H1 (cell line): ENCODE measurements around the gene CAPN11. TPM values are rescaled to one million over a fixed set of nuclear protein-coding genes. Genes with fewer than 3 reads are reported as not detected.

ENCODE experiments used
- CTCF ChIA-PET: fragments of 300-600 bp; sonication (Branson Sonifier 250); formaldehyde crosslinking; loops from one replicate; lab custom pipeline; 2021; ENCODE audit not compliant: partially characterized antibody; lab: Charles Lee
- POLR2A ChIA-PET: fragments of 300-600 bp; sonication (Branson Sonifier 250); formaldehyde crosslinking; loops from one replicate; lab custom pipeline; 2021; ENCODE audit warnings: inconsistent platforms; ENCODE audit not compliant: partially characterized antibody; lab: Charles Lee
- DNase-seq, 2 experiments: peaks; one replicate each; pipeline versions ENCODE4 v3.0.0 to v3.0.0-alpha.2; 2010 to 2022; ENCODE audit warnings: low spot score in 2 of 2, low read depth in 1 of 2, mixed read lengths in 1 of 2
- FAIRE-seq: peaks from 2 replicates; lab custom pipeline; 2011; peaks lifted over from hg19 to GRCh38; lab: Jason Lieb, UNC
- H2AFZ ChIP-seq: 2 replicates; pipeline ENCODE4 v1.8.1; 2012; ENCODE audit warnings: low read length, inconsistent platforms
- H2AK5ac ChIP-seq: 2 replicates; pipeline ENCODE4 v1.6.1; 2013; ENCODE audit warnings: low read depth, low read length
- H2BK120ac ChIP-seq: replicated peaks from 2 replicates; pipeline ENCODE3; 2013; ENCODE audit warnings: low read depth, low read length, inconsistent platforms
- H2BK12ac ChIP-seq: 2 replicates; pipeline ENCODE4 v1.6.1; 2013; ENCODE audit warnings: low read depth, low read length
- H2BK15ac ChIP-seq: 2 replicates; pipeline ENCODE4 v1.6.1; 2013; ENCODE audit warnings: low read length
- H2BK20ac ChIP-seq: 2 replicates; pipeline ENCODE4 v1.6.1; 2013; ENCODE audit warnings: low read length
- H2BK5ac ChIP-seq: 2 replicates; pipeline ENCODE4 v1.6.1; 2013; ENCODE audit warnings: low read depth, low read length
- H3K14ac ChIP-seq: 2 replicates; pipeline ENCODE4 v1.6.1; 2013; ENCODE audit warnings: inconsistent platforms; ENCODE audit not compliant: insufficient read length
- H3K18ac ChIP-seq: 2 replicates; pipeline ENCODE4 v1.6.1; 2013; ENCODE audit warnings: low read length; ENCODE audit errors: extremely low read depth
- H3K23ac ChIP-seq: 2 replicates; pipeline ENCODE4 v1.6.1; 2013; ENCODE audit warnings: inconsistent platforms; ENCODE audit not compliant: insufficient read length
- H3K23me2 ChIP-seq: 2 replicates; pipeline ENCODE4 v1.6.1; 2013; ENCODE audit warnings: low read depth, low read length
- H3K27ac ChIP-seq: 2 replicates; pipeline ENCODE4 v1.6.1; 2011; ENCODE audit warnings: low read depth, low read length, inconsistent platforms
- H3K27me3 ChIP-seq, 4 experiments: replicated peaks in 1 of 4; 1 replicate in 1 of 4; 2 replicates in 3 of 4; pipeline versions ENCODE4 v1.6.1 to v1.8.1; 2011 to 2013; ENCODE audit warnings: low read length in 3 of 4, mild to moderate bottlenecking in 3 of 4, inconsistent platforms in 2 of 4, mixed read lengths in 2 of 4, moderate library complexity in 1 of 4; ENCODE audit not compliant: control insufficient read depth in 3 of 4, insufficient read depth in 3 of 4; ENCODE audit errors: extremely low read depth in 1 of 4
- H3K36me3 ChIP-seq, 4 experiments: 2 replicates each; pipeline versions ENCODE4 v1.6.1 to v1.8.1; 2011 to 2013; ENCODE audit warnings: mild to moderate bottlenecking in 4 of 4, low read length in 3 of 4, moderate library complexity in 2 of 4, control low read depth in 1 of 4, inconsistent platforms in 1 of 4; ENCODE audit not compliant: insufficient read depth in 4 of 4, control insufficient read depth in 2 of 4
- H3K4ac ChIP-seq: replicated peaks from 2 replicates; pipeline ENCODE3; 2013; ENCODE audit warnings: low read length, low read depth, mixed read lengths, inconsistent platforms; ENCODE audit not compliant: insufficient read length
- H3K4me1 ChIP-seq, 4 experiments: replicated peaks in 1 of 4; 1 replicate in 1 of 4; 2 replicates in 3 of 4; pipeline versions ENCODE4 v1.6.1 to v1.8.1; 2011 to 2013; ENCODE audit warnings: low read length in 3 of 4, inconsistent platforms in 2 of 4, mixed read lengths in 1 of 4; ENCODE audit not compliant: insufficient read depth in 4 of 4, control insufficient read depth in 3 of 4
- H3K4me2 ChIP-seq, 2 experiments: 2 replicates each; pipeline versions ENCODE4 v1.6.1 to v1.8.1; 2011 to 2013; ENCODE audit warnings: low read depth in 2 of 2, low read length in 2 of 2, control low read depth in 1 of 2, inconsistent platforms in 1 of 2, mild to moderate bottlenecking in 1 of 2; ENCODE audit not compliant: insufficient read depth in 1 of 2
- H3K4me3 ChIP-seq, 4 experiments: fragments of 200-600, 300-600 bp in 1 of 4; sonication (generic), shearing (Covaris generic), sonication (Bioruptor Twin) in 1 of 4; 2 replicates each; pipeline versions ENCODE4 v1.5.1 to v1.8.1; 2011 to 2016; ENCODE audit warnings: low read length in 4 of 4, low read depth in 3 of 4, control low read depth in 2 of 4, inconsistent platforms in 2 of 4, mild to moderate bottlenecking in 2 of 4, mixed read lengths in 1 of 4, moderate library complexity in 1 of 4; ENCODE audit not compliant: insufficient read depth in 2 of 4; ENCODE audit errors: extremely low read depth in 1 of 4
- H3K56ac ChIP-seq: replicated peaks from 2 replicates; pipeline ENCODE3; 2013; ENCODE audit warnings: low read depth, mild to moderate bottlenecking, mixed read lengths, low read length, inconsistent platforms; ENCODE audit not compliant: insufficient read length
- H3K79me1 ChIP-seq: 2 replicates; pipeline ENCODE4 v1.6.1; 2013; ENCODE audit warnings: low read depth, low read length, control low read depth
- H3K79me2 ChIP-seq, 2 experiments: 2 replicates each; pipeline versions ENCODE4 v1.6.1 to v1.8.1; 2012 to 2013; ENCODE audit warnings: low read length in 2 of 2, mild to moderate bottlenecking in 2 of 2, inconsistent platforms in 1 of 2; ENCODE audit not compliant: insufficient read depth in 2 of 2, control insufficient read depth in 1 of 2
- H3K9ac ChIP-seq, 4 experiments: replicated peaks in 1 of 4; 1 replicate in 1 of 4; 2 replicates in 3 of 4; pipeline versions ENCODE4 v1.6.1 to v1.8.1; 2011 to 2013; ENCODE audit warnings: low read depth in 3 of 4, low read length in 3 of 4, control low read depth in 2 of 4, mild to moderate bottlenecking in 2 of 4, moderate library complexity in 2 of 4, inconsistent platforms in 1 of 4; ENCODE audit errors: extremely low read depth in 1 of 4
- H3K9me3 ChIP-seq, 2 experiments: 2 replicates each; pipeline versions ENCODE4 v1.6.1 to v1.8.1; 2012 to 2013; ENCODE audit warnings: mild to moderate bottlenecking in 2 of 2, moderate library complexity in 2 of 2, control low read depth in 1 of 2, inconsistent platforms in 1 of 2, low read depth in 1 of 2, low read length in 1 of 2, mixed read lengths in 1 of 2; ENCODE audit not compliant: insufficient read depth in 2 of 2
- H4K20me1 ChIP-seq, 2 experiments: replicated peaks in 1 of 2; 2 replicates each; pipeline versions ENCODE3 to v1.8.1; 2011 to 2013; ENCODE audit warnings: inconsistent platforms in 2 of 2, low read length in 2 of 2, mild to moderate bottlenecking in 1 of 2; ENCODE audit not compliant: insufficient read depth in 2 of 2, control insufficient read depth in 1 of 2
- H4K5ac ChIP-seq: 2 replicates; pipeline ENCODE4 v1.6.1; 2013; ENCODE audit warnings: low read length, low read depth, mixed read lengths, inconsistent platforms; ENCODE audit not compliant: insufficient read length
- H4K8ac ChIP-seq: 2 replicates; pipeline ENCODE4 v1.8.0; 2013; ENCODE audit warnings: mild to moderate bottlenecking, moderate library complexity, low read length, inconsistent platforms; ENCODE audit not compliant: insufficient read depth; ENCODE audit errors: extremely low read depth
- H4K91ac ChIP-seq: replicated peaks from 2 replicates; pipeline ENCODE3; 2013; ENCODE audit warnings: low read length, mixed read lengths, inconsistent platforms; ENCODE audit not compliant: insufficient read length
- SIN3A ChIP-seq, 2 experiments: IDR thresholded peaks in 1 of 2; conservative IDR thresholded peaks in 1 of 2; 2 replicates each; pipeline ENCODE4 v1.6.1; 2011 to 2012; ENCODE audit warnings: low read length in 2 of 2, improper control_type of control experiment in 1 of 2, low read depth in 1 of 2, mild to moderate bottlenecking in 1 of 2
- WGBS, 2 experiments: shearing (Covaris generic) in 1 of 2; methylation state at CpG; one replicate each; pipeline versions ENCODE4 v1.1.6 to v1.1.7; 2013 to 2015; ENCODE audit warnings: low lambda C conversion rate in 2 of 2, mixed read lengths in 2 of 2, inconsistent platforms in 1 of 2, low coverage in 1 of 2, missing lambda C conversion rate in 1 of 2; ENCODE audit not compliant: insufficient replicate concordance in 2 of 2, insufficient coverage in 1 of 2, insufficient read length in 1 of 2; ENCODE audit errors: extremely low coverage in 1 of 2, missing lambda C conversion rate in 1 of 2; 5-methylcytosine and 5-hydroxymethylcytosine counted together
- polyA plus RNA-seq, 7 experiments: library from polyadenylated mRNA; depleted of rRNA in 3 of 7; stranded (reverse) in 5 of 7; unstranded in 2 of 7; fragments of >200 nt in 5 of 7; fragments of 200-250 nt in 2 of 7; gene quantifications; 1 replicate in 5 of 7; 2 replicates in 1 of 7; 4 replicates in 1 of 7; pipeline versions ENCODE4 v1.2.1 to v1.2.3, GENCODE V29; 2011 to 2013; ENCODE audit warnings: missing spikeins in 2 of 7, mixed read lengths in 2 of 7
- total RNA-seq: library from RNA; stranded (reverse); fragmentation: NEBNext Ultra II Directional; extraction: Animal tissue kit (Norgen Biotek cat#: 25700); gene quantifications from 2 replicates; pipeline ENCODE4 v1.2.1, GENCODE V29; 2021

Gene CAPN11
- total and polyA plus RNA-seq, 2 of the 8 experiments (the other 6 are each of a cell fraction or from before 2014, with no cell fraction given): 0.95 to 0.97 TPM

DNA sequence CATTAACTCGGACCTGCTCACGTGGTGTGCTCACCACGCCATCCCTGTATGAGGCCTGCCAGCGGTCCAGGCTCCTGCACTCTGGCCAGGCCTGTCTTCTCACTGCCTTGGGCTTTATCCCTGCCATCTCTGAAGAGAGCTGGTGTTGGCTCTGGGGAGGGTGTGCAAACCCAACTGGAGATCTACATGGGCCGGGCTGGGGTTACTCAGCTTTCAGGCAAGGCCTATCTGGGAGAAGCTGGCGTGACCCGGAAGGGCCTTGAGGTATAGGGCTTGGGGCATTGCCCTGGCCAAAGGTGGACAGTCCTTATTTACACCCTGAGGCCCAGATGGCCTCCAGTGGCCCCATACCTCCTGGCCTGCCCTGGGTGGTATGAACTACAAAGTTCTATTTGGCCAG is 69.8 kb downstream of the CAPN11 start:
- no peak overlapping the region for H2BK15ac ChIP-seq
- no peak overlapping the region; a peak in 1 of 7 replicates for H3K9ac ChIP-seq
- H2AK5ac ChIP-seq: no peak overlapping the region
- peaks cover 26 to 52% (median 44%) of the 10 kb centered on the region in 4 experiments for H3K36me3 ChIP-seq
- H3K23ac ChIP-seq: no peak overlapping the region
- ChIA-PET CTCF (interaction anchor here (1.3 to 19.4 kb wide), 9 partner anchors 8 to 132 kb away, joined by 3 to 287 read pairs (median 8); partner anchors contain the start of gene SLC35B2), POLR2A (interaction anchor here (0.6 to 21.0 kb wide), 10 partner anchors 7 to 1059 kb away, joined by 3 to 477 read pairs (median 5); partner anchors contain the start of genes HSP90AB1 and SLC35B2)
- H4K8ac ChIP-seq: no peak overlapping the region
- no peaks in the 10 kb centered on the region for H3K9me3 ChIP-seq
- H3K18ac ChIP-seq: no peak overlapping the region
- H3K4me3 ChIP-seq: no peak overlapping the region
- no peak overlapping the region for H3K27ac ChIP-seq
- no peak overlapping the region for H3K4me2 ChIP-seq
- H4K91ac ChIP-seq: no peak overlapping the region
- H2AFZ ChIP-seq: no peak overlapping the region
- H3K27me3 ChIP-seq: no peaks in the 10 kb centered on the region
- H2BK20ac ChIP-seq: no peak overlapping the region
- H2BK12ac ChIP-seq: no peak overlapping the region
- no peak overlapping the region for H3K4ac ChIP-seq
- peaks cover 29% of the 10 kb centered on the region for H3K79me1 ChIP-seq
- DNase-seq (no peak), FAIRE-seq (no peak)
- peaks cover 10 to 48% of the 10 kb centered on the region in 2 experiments; a peak in 3 of 4 replicates for H3K79me2 ChIP-seq
- H2BK120ac ChIP-seq: no peak overlapping the region
- WGBS, 2 experiments: 90% methylated on average over 7 of the region's 7 CpGs; no CpG with 5 or more reads in 1 of the 2 experiments
- peaks cover 9 to 26% (median 21%) of the 10 kb centered on the region in 4 experiments for H3K4me1 ChIP-seq
- no peak overlapping the region for H4K5ac ChIP-seq
- H2BK5ac ChIP-seq: no peak overlapping the region
- peaks cover 10% of the 10 kb centered on the region for H3K23me2 ChIP-seq
- H3K56ac ChIP-seq: no peak overlapping the region
- peaks cover 32 to 45% of the 10 kb centered on the region in 2 experiments for H4K20me1 ChIP-seq
- H3K14ac ChIP-seq: no peak overlapping the region
- no peak for TF ChIP-seq SIN3A (conservative IDR thresholded peaks at IDR 0.05 in 1 of 2, IDR thresholded peaks at IDR 0.05 in 1 of 2; ENCODE audit: low read depth in 1 of 2, low read length in 2 of 2)
